Measurements from ENCODE around the gene SKOR1.

The SKOR1 gene

GRCh38 chr15:67805008-67805665 is 20.2 kb upstream of the SKOR1 start:
- Histone ChIP-seq H3K9ac (ENCODE audit: low read depth in 1 of 2, low read length in 2 of 2) (no peak overlapping the region), H3K9me3 (ENCODE audit: control insufficient read depth in 2 of 2, low read length in 2 of 2) (no peaks in the 10 kb centered on the region), H3K27ac (ENCODE audit: low read depth in 2 of 2, low read length in 2 of 2) (no peak overlapping the region), H3K4me3 (ENCODE audit: low read length in 2 of 2) (no peak overlapping the region), H3K27me3 (ENCODE audit: control insufficient read depth in 2 of 2, insufficient read depth in 2 of 2, low read length in 2 of 2) (no peaks in the 10 kb centered on the region), H3K36me3 (ENCODE audit: control insufficient read depth in 2 of 2, insufficient read depth in 2 of 2, low read length in 2 of 2) (peaks cover 5 to 17% of the 10 kb centered on the region in 2 donors), H3K4me1 (ENCODE audit: control insufficient read depth in 2 of 2, insufficient read depth in 2 of 2, low read length in 2 of 2) (no peaks in the 10 kb centered on the region)

DNA sequence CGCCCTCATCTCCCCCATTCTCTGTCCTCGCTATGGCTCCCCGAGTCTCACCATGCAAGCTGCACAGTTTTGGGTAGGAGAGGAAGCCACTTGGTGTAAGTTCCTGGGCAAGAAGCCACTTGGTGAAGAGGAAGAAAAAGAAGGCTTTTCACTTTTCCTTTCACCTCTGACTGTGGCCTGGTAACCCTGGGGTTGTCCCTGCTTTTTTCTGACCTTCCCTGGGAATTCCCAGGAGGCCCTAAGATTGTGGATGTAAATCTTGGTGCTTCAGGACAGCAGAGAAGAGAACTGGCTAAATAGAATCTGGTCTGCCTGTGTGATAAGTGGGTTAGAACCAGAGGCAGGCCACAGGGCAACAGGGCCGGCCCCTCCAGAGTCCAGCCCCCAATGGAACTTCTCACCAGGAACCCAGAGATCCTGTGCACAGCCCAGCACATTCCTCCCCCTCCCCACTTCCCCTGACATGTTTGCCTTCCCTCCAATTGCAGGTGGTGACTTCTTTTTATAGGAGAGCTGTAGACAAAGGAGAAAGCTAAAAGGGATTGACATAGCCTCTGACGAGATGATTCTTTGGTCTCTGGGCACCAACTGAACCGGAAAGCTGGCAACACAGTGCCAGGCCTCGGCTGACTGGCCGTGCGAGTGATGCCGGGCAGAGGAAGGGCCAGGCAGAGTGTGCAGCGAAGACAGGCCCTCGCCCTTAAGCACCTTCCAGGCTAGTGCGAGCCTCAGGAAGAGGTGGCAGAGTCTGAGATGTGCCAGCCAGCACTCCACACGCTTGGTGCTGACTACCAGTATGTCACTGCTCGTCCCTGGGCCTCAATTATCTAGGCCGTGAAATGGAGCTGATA is 19.4 kb upstream of the SKOR1 start:
- H3K9ac ChIP-seq (ENCODE audit: low read depth in 1 of 2, low read length in 2 of 2): no peak overlapping the region
- no peaks in the 10 kb centered on the region for H3K9me3 ChIP-seq (ENCODE audit: control insufficient read depth in 2 of 2, low read length in 2 of 2)
- H3K27me3 ChIP-seq (ENCODE audit: control insufficient read depth in 2 of 2, insufficient read depth in 2 of 2, low read length in 2 of 2): no peaks in the 10 kb centered on the region
- peaks cover 5 to 17% of the 10 kb centered on the region in 2 donors for H3K36me3 ChIP-seq (ENCODE audit: control insufficient read depth in 2 of 2, insufficient read depth in 2 of 2, low read length in 2 of 2)
- no peaks in the 10 kb centered on the region for H3K4me1 ChIP-seq (ENCODE audit: control insufficient read depth in 2 of 2, insufficient read depth in 2 of 2, low read length in 2 of 2)
- no peak overlapping the region for H3K4me3 ChIP-seq (ENCODE audit: low read length in 2 of 2)
- H3K27ac ChIP-seq (ENCODE audit: low read depth in 2 of 2, low read length in 2 of 2): no peak overlapping the region

- Histone ChIP-seq H3K36me3 (ENCODE audit: control insufficient read depth in 2 of 2, insufficient read depth in 2 of 2, low read length in 2 of 2) (peaks cover 5 to 17% of the 10 kb centered on the region in 2 donors), H3K9me3 (ENCODE audit: control insufficient read depth in 2 of 2, low read length in 2 of 2) (no peaks in the 10 kb centered on the region), H3K4me3 (ENCODE audit: low read length in 2 of 2) (no peak overlapping the region), H3K9ac (ENCODE audit: low read depth in 1 of 2, low read length in 2 of 2) (no peak overlapping the region), H3K4me1 (ENCODE audit: control insufficient read depth in 2 of 2, insufficient read depth in 2 of 2, low read length in 2 of 2) (no peaks in the 10 kb centered on the region), H3K27me3 (ENCODE audit: control insufficient read depth in 2 of 2, insufficient read depth in 2 of 2, low read length in 2 of 2) (no peaks in the 10 kb centered on the region), H3K27ac (ENCODE audit: low read depth in 2 of 2, low read length in 2 of 2) (no peak overlapping the region)
These were observed 18.8 kb upstream of the SKOR1 start for GRCh38 chr15:67806536-67806935.

GRCh38 chr15:67807141-67807540 is 18.2 kb upstream of the SKOR1 start:
- no peaks in the 10 kb centered on the region for H3K9me3 ChIP-seq (ENCODE audit: control insufficient read depth in 2 of 2, low read length in 2 of 2)
- no peak overlapping the region for H3K9ac ChIP-seq (ENCODE audit: low read depth in 1 of 2, low read length in 2 of 2)
- peaks cover 5 to 17% of the 10 kb centered on the region in 2 donors for H3K36me3 ChIP-seq (ENCODE audit: control insufficient read depth in 2 of 2, insufficient read depth in 2 of 2, low read length in 2 of 2)
- H3K4me3 ChIP-seq (ENCODE audit: low read length in 2 of 2): no peak overlapping the region
- no peak overlapping the region for H3K27ac ChIP-seq (ENCODE audit: low read depth in 2 of 2, low read length in 2 of 2)
- H3K27me3 ChIP-seq (ENCODE audit: control insufficient read depth in 2 of 2, insufficient read depth in 2 of 2, low read length in 2 of 2): no peaks in the 10 kb centered on the region
- no peaks in the 10 kb centered on the region for H3K4me1 ChIP-seq (ENCODE audit: control insufficient read depth in 2 of 2, insufficient read depth in 2 of 2, low read length in 2 of 2)

- no peaks in the 10 kb centered on the region for H3K9me3 ChIP-seq (ENCODE audit: control insufficient read depth in 2 of 2, low read length in 2 of 2)
- H3K9ac ChIP-seq (ENCODE audit: low read depth in 1 of 2, low read length in 2 of 2): no peak overlapping the region
- H3K4me3 ChIP-seq (ENCODE audit: low read length in 2 of 2): no peak overlapping the region
- no peaks in the 10 kb centered on the region for H3K27me3 ChIP-seq (ENCODE audit: control insufficient read depth in 2 of 2, insufficient read depth in 2 of 2, low read length in 2 of 2)
- peaks cover 5 to 17% of the 10 kb centered on the region in 2 donors for H3K36me3 ChIP-seq (ENCODE audit: control insufficient read depth in 2 of 2, insufficient read depth in 2 of 2, low read length in 2 of 2)
- H3K27ac ChIP-seq (ENCODE audit: low read depth in 2 of 2, low read length in 2 of 2): no peak overlapping the region
- no peaks in the 10 kb centered on the region for H3K4me1 ChIP-seq (ENCODE audit: control insufficient read depth in 2 of 2, insufficient read depth in 2 of 2, low read length in 2 of 2)
These were observed 17.5 kb upstream of the SKOR1 start for GRCh38 chr15:67807836-67808235.

GRCh38 chr15:67808821-67809220 is 16.5 kb upstream of the SKOR1 start:
- no peaks in the 10 kb centered on the region for H3K4me1 ChIP-seq (ENCODE audit: control insufficient read depth in 2 of 2, insufficient read depth in 2 of 2, low read length in 2 of 2)
- peaks cover 5 to 17% of the 10 kb centered on the region in 2 donors for H3K36me3 ChIP-seq (ENCODE audit: control insufficient read depth in 2 of 2, insufficient read depth in 2 of 2, low read length in 2 of 2)
- no peak overlapping the region for H3K4me3 ChIP-seq (ENCODE audit: low read length in 2 of 2)
- H3K9me3 ChIP-seq (ENCODE audit: control insufficient read depth in 2 of 2, low read length in 2 of 2): no peaks in the 10 kb centered on the region
- H3K27ac ChIP-seq (ENCODE audit: low read depth in 2 of 2, low read length in 2 of 2): no peak overlapping the region
- H3K9ac ChIP-seq (ENCODE audit: low read depth in 1 of 2, low read length in 2 of 2): no peak overlapping the region
- no peaks in the 10 kb centered on the region for H3K27me3 ChIP-seq (ENCODE audit: control insufficient read depth in 2 of 2, insufficient read depth in 2 of 2, low read length in 2 of 2)

DNA sequence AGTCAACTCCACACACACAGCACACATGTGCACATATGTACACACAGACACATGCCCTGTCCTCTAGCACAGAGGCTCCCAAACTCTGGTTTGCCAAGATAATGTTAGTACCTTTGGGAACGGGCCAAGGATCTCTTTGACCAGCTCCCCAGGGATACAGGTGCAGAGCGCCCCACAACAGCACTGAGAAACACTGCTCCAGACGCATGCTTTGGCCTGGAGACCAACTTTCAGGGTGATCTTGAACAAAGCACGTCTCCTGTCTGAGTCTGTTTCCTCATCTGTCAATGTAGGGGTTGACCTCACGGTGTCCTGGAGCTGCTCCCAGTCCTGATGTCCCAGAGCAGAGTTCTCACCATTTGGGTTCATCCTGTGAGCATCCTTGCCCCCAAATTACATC is 15.9 kb upstream of the SKOR1 start:
- H3K36me3 ChIP-seq (ENCODE audit: control insufficient read depth in 2 of 2, insufficient read depth in 2 of 2, low read length in 2 of 2): peaks cover 5 to 17% of the 10 kb centered on the region in 2 donors
- no peak overlapping the region for H3K4me3 ChIP-seq (ENCODE audit: low read length in 2 of 2)
- no peaks in the 10 kb centered on the region for H3K9me3 ChIP-seq (ENCODE audit: control insufficient read depth in 2 of 2, low read length in 2 of 2)
- no peaks in the 10 kb centered on the region for H3K27me3 ChIP-seq (ENCODE audit: control insufficient read depth in 2 of 2, insufficient read depth in 2 of 2, low read length in 2 of 2)
- no peaks in the 10 kb centered on the region for H3K4me1 ChIP-seq (ENCODE audit: control insufficient read depth in 2 of 2, insufficient read depth in 2 of 2, low read length in 2 of 2)
- no peak overlapping the region for H3K27ac ChIP-seq (ENCODE audit: low read depth in 2 of 2, low read length in 2 of 2)
- no peak overlapping the region for H3K9ac ChIP-seq (ENCODE audit: low read depth in 1 of 2, low read length in 2 of 2)

DNA sequence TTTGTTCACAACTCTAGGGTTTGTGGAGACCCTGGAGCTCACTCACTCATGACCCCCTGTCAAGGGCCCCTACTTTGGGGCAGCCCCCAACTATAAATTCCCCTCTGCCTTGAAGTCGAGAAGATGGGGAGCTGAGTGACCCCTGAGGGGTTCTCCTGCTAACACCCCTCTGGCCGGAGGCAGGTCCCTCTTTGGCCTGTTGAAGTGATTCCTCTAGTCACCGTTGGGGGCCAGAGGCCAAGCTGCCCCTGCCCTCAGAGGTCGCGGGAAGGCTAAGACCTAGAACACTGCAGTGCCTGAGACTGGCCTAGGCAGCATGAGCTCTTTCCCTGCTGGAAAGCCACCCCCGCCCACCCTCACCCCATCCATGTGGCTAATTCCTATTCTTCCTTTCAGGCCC is 15.4 kb upstream of the SKOR1 start:
- Histone ChIP-seq H3K4me3 (ENCODE audit: low read length in 2 of 2) (no peak overlapping the region), H3K27me3 (ENCODE audit: control insufficient read depth in 2 of 2, insufficient read depth in 2 of 2, low read length in 2 of 2) (no peaks in the 10 kb centered on the region), H3K4me1 (ENCODE audit: control insufficient read depth in 2 of 2, insufficient read depth in 2 of 2, low read length in 2 of 2) (no peaks in the 10 kb centered on the region), H3K36me3 (ENCODE audit: control insufficient read depth in 2 of 2, insufficient read depth in 2 of 2, low read length in 2 of 2) (peaks cover 5 to 17% of the 10 kb centered on the region in 2 donors), H3K9me3 (ENCODE audit: control insufficient read depth in 2 of 2, low read length in 2 of 2) (no peaks in the 10 kb centered on the region), H3K27ac (ENCODE audit: low read depth in 2 of 2, low read length in 2 of 2) (no peak overlapping the region), H3K9ac (ENCODE audit: low read depth in 1 of 2, low read length in 2 of 2) (no peak overlapping the region)

DNA sequence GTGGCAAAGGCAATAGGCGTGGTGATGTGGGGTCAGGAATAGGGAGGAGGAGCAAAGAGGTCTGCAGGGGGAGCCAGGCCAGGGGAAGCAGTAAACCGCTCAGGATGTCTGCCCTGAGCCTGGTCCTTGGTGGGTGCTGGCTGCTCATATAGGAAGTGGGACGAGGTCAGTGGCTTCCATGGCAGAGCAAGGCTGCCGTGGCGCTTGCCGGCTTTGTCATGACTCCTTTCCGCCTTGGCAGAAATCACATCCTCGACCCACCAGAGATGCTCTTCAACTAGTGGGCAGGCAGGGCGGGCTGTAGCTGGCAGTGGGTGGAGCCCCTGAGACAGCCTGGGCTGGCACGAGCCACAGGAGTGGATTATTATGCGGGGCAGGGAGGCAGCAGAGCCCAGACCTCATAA is 13.1 kb upstream of the SKOR1 start:
- no peak overlapping the region for H3K9ac ChIP-seq (ENCODE audit: low read depth in 1 of 2, low read length in 2 of 2)
- no peaks in the 10 kb centered on the region for H3K9me3 ChIP-seq (ENCODE audit: control insufficient read depth in 2 of 2, low read length in 2 of 2)
- H3K4me3 ChIP-seq (ENCODE audit: low read length in 2 of 2): no peak overlapping the region
- H3K27ac ChIP-seq (ENCODE audit: low read depth in 2 of 2, low read length in 2 of 2): no peak overlapping the region
- H3K4me1 ChIP-seq (ENCODE audit: control insufficient read depth in 2 of 2, insufficient read depth in 2 of 2, low read length in 2 of 2): no peaks in the 10 kb centered on the region
- H3K27me3 ChIP-seq (ENCODE audit: control insufficient read depth in 2 of 2, insufficient read depth in 2 of 2, low read length in 2 of 2): no peaks in the 10 kb centered on the region
- peaks cover 5 to 12% of the 10 kb centered on the region in 2 donors for H3K36me3 ChIP-seq (ENCODE audit: control insufficient read depth in 2 of 2, insufficient read depth in 2 of 2, low read length in 2 of 2)

DNA sequence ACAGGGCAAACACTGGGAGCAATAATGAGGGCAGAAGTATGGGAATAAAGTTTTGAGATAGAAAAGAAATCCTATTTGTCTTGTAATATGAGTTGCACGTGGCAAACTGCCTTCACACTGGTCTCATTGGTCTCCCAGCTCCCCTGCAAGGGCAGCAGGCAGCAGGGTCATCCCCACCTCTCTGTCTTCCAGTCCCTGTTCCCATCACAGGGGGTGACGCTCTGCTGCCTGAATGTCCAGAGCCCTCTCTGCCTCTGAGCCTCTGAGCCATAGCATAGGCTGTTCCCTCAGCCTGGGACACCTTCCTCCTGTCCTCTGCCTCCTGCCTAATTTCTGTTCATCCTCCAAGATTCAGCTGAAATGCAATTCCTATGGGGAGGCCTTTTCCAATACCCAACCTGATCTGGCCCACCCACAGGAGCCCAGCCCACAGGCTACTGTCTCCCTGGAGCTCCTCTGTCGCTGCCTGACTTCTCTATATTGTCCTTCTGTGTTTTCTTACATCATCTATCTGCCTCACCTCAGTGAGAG is 12.1 kb upstream of the SKOR1 start:
- H3K9me3 ChIP-seq (ENCODE audit: control insufficient read depth in 2 of 2, low read length in 2 of 2): no peaks in the 10 kb centered on the region

More for the DNA sequence above, 12.1 kb upstream of the SKOR1 start:
- Histone ChIP-seq H3K9ac (ENCODE audit: low read depth in 1 of 2, low read length in 2 of 2) (no peak overlapping the region), H3K27ac (ENCODE audit: low read depth in 2 of 2, low read length in 2 of 2) (no peak overlapping the region), H3K27me3 (ENCODE audit: control insufficient read depth in 2 of 2, insufficient read depth in 2 of 2, low read length in 2 of 2) (peaks cover 0 to 1% of the 10 kb centered on the region in 2 donors), H3K4me1 (ENCODE audit: control insufficient read depth in 2 of 2, insufficient read depth in 2 of 2, low read length in 2 of 2) (no peaks in the 10 kb centered on the region), H3K36me3 (ENCODE audit: control insufficient read depth in 2 of 2, insufficient read depth in 2 of 2, low read length in 2 of 2) (peaks cover 5 to 7% of the 10 kb centered on the region in 2 donors), H3K4me3 (ENCODE audit: low read length in 2 of 2) (no peak overlapping the region)

Measured in mucosa of rectum (tissue), 2 donors.